Heart left ventricle (tissue), 16 donors: Measurements from ENCODE around the gene CENPU. TPM values are rescaled to one million over a fixed set of nuclear protein-coding genes. Genes with fewer than 3 reads are reported as not detected.

Experiments used
- ATAC-seq, 4 donors: fragments of 200-7000 bp; cut with Tn5 transposase; one replicate each; pipeline ENCODE4 v1.9.1; 2020 to 2022; ENCODE audit warnings: moderate library complexity in 4 of 4, mild to moderate bottlenecking in 3 of 4, moderate number of reproducible peaks in 1 of 4
- DNase-seq, 5 donors: peaks; one replicate each; pipeline ENCODE4 v3.0.0-alpha.2; 2020
- H3K27ac ChIP-seq, 12 donors: fragments of 200-600 bp; sonication (generic) in 4 of 12; one replicate each; pipeline versions ENCODE4 v1.5.0 to v1.8.0; 2016 to 2022; ENCODE audit warnings: mild to moderate bottlenecking in 2 of 12
- H3K27me3 ChIP-seq, 9 donors: fragments of 200-600 bp; sonication (generic) in 2 of 9; one replicate each; pipeline versions ENCODE4 v1.5.1 to v1.8.0; 2016 to 2022; ENCODE audit warnings: mild to moderate bottlenecking in 3 of 9
- H3K36me3 ChIP-seq, 9 donors: fragments of 200-600 bp; sonication (generic) in 2 of 9; one replicate each; pipeline versions ENCODE4 v1.5.0 to v1.8.0; 2018 to 2022; ENCODE audit warnings: mild to moderate bottlenecking in 2 of 9
- H3K4me1 ChIP-seq, 12 donors: fragments of 200-600 bp; sonication (generic) in 4 of 12; one replicate each; pipeline versions ENCODE4 v1.5.0 to v1.8.0; 2016 to 2022; ENCODE audit warnings: mild to moderate bottlenecking in 3 of 12
- H3K4me3 ChIP-seq, 12 donors: fragments of 200-600 bp; sonication (generic) in 4 of 12; one replicate each; pipeline versions ENCODE4 v1.5.0 to v1.8.0; 2017 to 2022; ENCODE audit warnings: mild to moderate bottlenecking in 9 of 12, moderate library complexity in 4 of 12
- H3K9me3 ChIP-seq, 12 donors: fragments of 200-600 bp; sonication (generic) in 4 of 12; one replicate each; pipeline versions ENCODE4 v1.5.0 to v1.8.0; 2016 to 2022; ENCODE audit warnings: mild to moderate bottlenecking in 1 of 12
- CTCF ChIP-seq, 12 donors: fragments of 200-600 bp; sonication (generic) in 4 of 12; IDR thresholded peaks; one replicate each; pipeline versions ENCODE4 v1.5.0 to v1.8.0; 2018 to 2022; ENCODE audit warnings: antibody characterized with exemption in 12 of 12, mild to moderate bottlenecking in 5 of 12
- POLR2A ChIP-seq, 2 donors: fragments of 450-650 bp; IDR thresholded peaks; one replicate each; pipeline ENCODE4 v1.6.1; 2017; ENCODE audit warnings: antibody characterized with exemption in 2 of 2, mild to moderate bottlenecking in 2 of 2, moderate library complexity in 2 of 2
- WGBS, 4 donors: extraction: QIAGEN DNeasy Blood & Tissue Kit in 2 of 4; methylation state at CpG; one replicate each; pipeline versions ENCODE4 v1.1.5 to v1.1.7; 2013 to 2018; 5-methylcytosine and 5-hydroxymethylcytosine counted together
- intact Hi-C, 10 donors: fragments of 100-400 bp; cut with DNase I; formaldehyde crosslinking; loops; one replicate each; pipeline versions ENCODE4 v1.11.1 to v1.14.2; 2022
- polyA plus RNA-seq, 2 donors: library from polyadenylated mRNA; stranded (reverse); fragments of 200-250 nt; gene quantifications; one replicate each; pipeline ENCODE4 v1.2.3, GENCODE V29; 2013
- total RNA-seq, 9 donors: library from RNA; depleted of rRNA in 2 of 9; stranded (reverse); fragments of >200 nt in 2 of 9; fragmentation: NEBNext Ultra II Directional in 3 of 9; extraction: Animal tissue kit (Norgen Biotek cat#: 25700) in 3 of 9; gene quantifications; one replicate each; pipeline versions ENCODE4 v1.1.0 to v1.2.4, GENCODE V29; 2016 to 2023
- donor health status: ischemic (EF 13 %, LVEDD 7.1; RV severe dilation, severe dysfunction).
- donor health status: healthy with polysubstance abuse.
- donor health status: DM: no; HTN: yes; CAD: no.
- donor health status: DM: no; HTN: no; CAD: no.
- donor health status: ischemic (EF 25% LVEDD 6.9; RV normal size, moderate dysfunction).
- donor health status: ischemic (EF 25% LVEDD 5.7; RV mildly dilated, moderate dysfunction).
- donor health status: healthy.
- donor health status: DM: yes; HTN: yes; CAD: no.
- donor health status: ischemic (EF 35%, LVEDD 5.7; RV mildly dilated, moderate dysfunction).
- donor health status: nonischemic (EF 11% LVEDD 7.7; RV severe dilation, severe dysfunction).
- donor health status: DM: yes; HTN: yes; CAD: no.
- donor health status: PGD.
- donor health status: ischemic (EF 29% LVEDD 5.4; RV normal size, mild dysfunction).
- donor health status: nonischemic (EF 23%, LVEDD 6.1; RV moderate dilation, normal function).

CENPU gene
- total and polyA plus RNA-seq, 11 donors = 0.36 to 7.1 (median 1.2) TPM

GRCh38 chr4:184751585-184751956 is 17.7 kb upstream of the CENPU start:
- DNase-seq (no peak), ATAC-seq (no peak)
- intact Hi-C loops = loop anchor here in 2 of 10 donors (5.0 to 10.0 kb wide), 2 partner anchors 66 to 153 kb away; no protein-coding TSS in a partner anchor
- Histone ChIP-seq H3K9me3 (no peaks in the 10 kb centered on the region), H3K4me1 (peaks cover 4 to 73% (median 51%) of the 10 kb centered on the region in 12 donors), H3K4me3 (no peak overlapping the region), H3K36me3 (peaks cover 0 to 30% (median under 1%) of the 10 kb centered on the region in 9 donors), H3K27ac (peak overlapping the region in 1 of 12 donors; percentile 37), H3K27me3 (no peaks in the 10 kb centered on the region)
- 52 to 67% (median 65%) methylated on average over 6 of the region's 6 CpGs for WGBS, 4 donors
- TF ChIP-seq POLR2A (IDR thresholded peaks at IDR 0.05) = no peak

GRCh38 chr4:184750926-184751584 is 17.2 kb upstream of the CENPU start:
- Histone ChIP-seq H3K27ac (peak overlapping the region in 2 of 12 donors; percentile 4 to 37), H3K4me3 (no peak overlapping the region), H3K27me3 (no peaks in the 10 kb centered on the region), H3K4me1 (peaks cover 0 to 73% (median 51%) of the 10 kb centered on the region in 12 donors), H3K9me3 (no peaks in the 10 kb centered on the region), H3K36me3 (peaks cover 0 to 25% (median 0%) of the 10 kb centered on the region in 9 donors)
- ATAC-seq (peak in 2 of 4 donors; percentile 9 to 31), DNase-seq (no peak)
- intact Hi-C loops = loop anchor here in 2 of 10 donors (5.0 to 10.0 kb wide), 2 partner anchors 66 to 154 kb away; no protein-coding TSS in a partner anchor
- no peak for TF ChIP-seq POLR2A (IDR thresholded peaks at IDR 0.05)
- WGBS, 4 donors = 43 to 51% (median 46%) methylated on average over 8 of the region's 8 CpGs

- ATAC-seq (peak; percentile 23 to 76 (median 58)), DNase-seq (peak; percentile 48 to 82 (median 72))
- intact Hi-C loops = loop anchor here (5.0 to 10.0 kb wide), 7 partner anchors 64 to 349 kb away; partner anchors contain the start of gene ACSL1 (in 3 of the 10)
- Histone ChIP-seq H3K4me1 (peaks cover 0 to 70% (median 41%) of the 10 kb centered on the region in 12 donors), H3K36me3 (peaks cover 0 to 2% (median 0%) of the 10 kb centered on the region in 9 donors), H3K27me3 (no peaks in the 10 kb centered on the region), H3K27ac (peak overlapping the region in 11 of 12 donors; percentile 74 to 94 (median 81)), H3K4me3 (no peak overlapping the region), H3K9me3 (no peaks in the 10 kb centered on the region)
- TF ChIP-seq POLR2A (IDR thresholded peaks at IDR 0.05) (no peak), CTCF (IDR thresholded peaks at IDR 0.05) (no peak)
- WGBS, 4 donors = 44 to 55% (median 49%) methylated on average over 8 of the region's 8 CpGs
Measured at GRCh38 chr4:184748251-184748652, 14.4 kb upstream of the CENPU start.

- no peaks in the 10 kb centered on the region for H3K36me3 ChIP-seq
- peak; percentile 8 to 40 (median 25) for ATAC-seq
- WGBS, 4 donors = 65 to 72% (median 69%) methylated on average over 4 of the region's 4 CpGs
- H3K27ac ChIP-seq = peak overlapping the region; percentile 73 to 94 (median 81)
- TF ChIP-seq CTCF (IDR thresholded peaks at IDR 0.05) = no peak
- no peak for TF ChIP-seq POLR2A (IDR thresholded peaks at IDR 0.05)
- intact Hi-C loops = loop anchor here (2.0 to 10.0 kb wide), 8 partner anchors 65 to 350 kb away; partner anchors contain the start of gene ACSL1 (in 3 of the 10)
- H3K4me3 ChIP-seq = peak overlapping the region in 1 of 12 donors; percentile 10
- no peaks in the 10 kb centered on the region for H3K9me3 ChIP-seq
- DNase-seq = peak in 3 of 5 donors; percentile 56 to 71 (median 59)
- H3K27me3 ChIP-seq = no peaks in the 10 kb centered on the region
- H3K4me1 ChIP-seq = peaks cover 0 to 70% (median 41%) of the 10 kb centered on the region in 12 donors
Measured at GRCh38 chr4:184747034-184747830, 13.3 kb upstream of the CENPU start.
